ENCODE results near the gene ROS1.

ROS1 gene

GRCh38 chr6:117307655-117308054 lies 118.1 kb downstream of the ROS1 start:
- DNase-seq (ENCODE audit: extremely low read depth, insufficient read length): no peak
- no peaks in the 10 kb centered on the region for H3K36me3 ChIP-seq (ENCODE audit: control insufficient read depth, insufficient read depth, low read length)
- TF ChIP-seq CTCF (IDR thresholded peaks at IDR 0.05; ENCODE audit: insufficient read depth, low read length, poor library complexity, severe bottlenecking): no peak
- no peaks in the 10 kb centered on the region for H3K27me3 ChIP-seq (replicated peaks; ENCODE audit: control insufficient read depth, insufficient read depth, low read length)
- H3K4me3 ChIP-seq (replicated peaks; ENCODE audit: low read depth, low read length): no peak overlapping the region

- TF ChIP-seq CTCF (IDR thresholded peaks at IDR 0.05; ENCODE audit: insufficient read depth, low read length, poor library complexity, severe bottlenecking): no peak
- no peak for DNase-seq (ENCODE audit: extremely low read depth, insufficient read length)
- H3K27me3 ChIP-seq (replicated peaks; ENCODE audit: control insufficient read depth, insufficient read depth, low read length): no peaks in the 10 kb centered on the region
- H3K4me3 ChIP-seq (replicated peaks; ENCODE audit: low read depth, low read length): no peak overlapping the region
- H3K36me3 ChIP-seq (ENCODE audit: control insufficient read depth, insufficient read depth, low read length): no peaks in the 10 kb centered on the region
Observed at GRCh38 chr6:117306227-117306790, 119.4 kb downstream of the ROS1 start.

DNA sequence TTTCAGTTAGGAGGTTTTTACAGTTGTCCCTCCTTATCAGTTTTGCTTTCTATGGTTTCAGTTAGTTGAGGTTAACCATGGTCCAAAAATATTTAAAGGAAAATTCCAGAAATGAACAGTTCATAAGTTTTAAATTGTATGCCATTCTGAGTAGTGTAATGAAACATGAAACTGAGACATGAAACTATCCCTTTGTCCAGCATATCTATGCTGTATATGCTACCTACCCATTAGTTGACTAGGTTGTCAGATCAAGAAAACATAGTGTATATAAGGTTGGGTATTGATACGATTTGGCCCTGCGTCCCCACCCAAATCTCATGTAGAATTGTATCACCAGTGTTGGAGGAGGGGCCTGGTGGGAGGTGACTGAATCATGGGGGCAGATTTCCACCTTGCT lies 121.3 kb downstream of the ROS1 start:
- H3K36me3 ChIP-seq (ENCODE audit: control insufficient read depth, insufficient read depth, low read length): no peaks in the 10 kb centered on the region
- H3K27me3 ChIP-seq (replicated peaks; ENCODE audit: control insufficient read depth, insufficient read depth, low read length): no peaks in the 10 kb centered on the region
- no peak for DNase-seq (ENCODE audit: extremely low read depth, insufficient read length)
- H3K4me3 ChIP-seq (replicated peaks; ENCODE audit: low read depth, low read length): no peak overlapping the region
- no peak for TF ChIP-seq CTCF (IDR thresholded peaks at IDR 0.05; ENCODE audit: insufficient read depth, low read length, poor library complexity, severe bottlenecking)

GRCh38 chr6:117303323-117303722 lies 122.4 kb downstream of the ROS1 start:
- no peak for TF ChIP-seq CTCF (IDR thresholded peaks at IDR 0.05; ENCODE audit: insufficient read depth, low read length, poor library complexity, severe bottlenecking)
- no peak overlapping the region for H3K4me3 ChIP-seq (replicated peaks; ENCODE audit: low read depth, low read length)
- DNase-seq (ENCODE audit: extremely low read depth, insufficient read length): no peak
- no peaks in the 10 kb centered on the region for H3K27me3 ChIP-seq (replicated peaks; ENCODE audit: control insufficient read depth, insufficient read depth, low read length)
- no peaks in the 10 kb centered on the region for H3K36me3 ChIP-seq (ENCODE audit: control insufficient read depth, insufficient read depth, low read length)

DNA sequence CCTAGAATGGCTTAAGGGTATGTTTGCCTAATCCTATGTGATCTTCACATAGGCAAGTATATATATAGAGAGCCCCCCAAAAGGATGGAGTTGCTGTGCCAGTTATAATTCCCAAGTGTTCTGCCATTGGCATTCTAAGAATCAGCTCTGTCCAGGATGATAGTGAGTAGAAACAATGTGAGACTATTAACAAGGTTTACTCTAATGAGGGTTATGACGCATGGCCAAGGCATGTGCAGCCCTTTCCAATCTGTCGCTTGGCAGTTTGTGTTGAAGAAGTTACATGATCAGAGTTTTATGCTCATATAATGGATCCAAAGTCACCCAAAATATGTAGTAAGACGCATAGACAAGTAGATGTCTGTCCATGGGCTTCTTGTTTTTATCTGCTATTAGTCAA lies 126.8 kb downstream of the ROS1 start:
- Histone ChIP-seq H3K36me3 (ENCODE audit: control insufficient read depth, insufficient read depth, low read length) (no peaks in the 10 kb centered on the region), H3K27me3 (replicated peaks; ENCODE audit: control insufficient read depth, insufficient read depth, low read length) (no peaks in the 10 kb centered on the region), H3K4me3 (replicated peaks; ENCODE audit: low read depth, low read length) (no peak overlapping the region)
- DNase-seq (ENCODE audit: extremely low read depth, insufficient read length): no peak
- no peak for TF ChIP-seq CTCF (IDR thresholded peaks at IDR 0.05; ENCODE audit: insufficient read depth, low read length, poor library complexity, severe bottlenecking)
